ENCODE measurements around the gene SORL1. TPM values are rescaled to one million over a fixed set of nuclear protein-coding genes. Genes with fewer than 3 reads are reported as not detected.

SORL1 gene
- total RNA-seq, 1 donor from 2014 or later: 4.3 TPM

- no peak for DNase-seq (ENCODE audit: low read depth)
Measured at GRCh38 chr11:121453589-121454299, 1.6 kb downstream of the SORL1 start.

- no peak for DNase-seq (ENCODE audit: low read depth)
Measured at GRCh38 chr11:121455115-121455514, 3.0 kb downstream of the SORL1 start.

GRCh38 chr11:121456151-121456550 lies 4.0 kb downstream of the SORL1 start:
- DNase-seq (ENCODE audit: low read depth): no peak

- DNase-seq (ENCODE audit: low read depth): no peak
Measured at GRCh38 chr11:121456816-121457431, 4.8 kb downstream of the SORL1 start.

- DNase-seq (ENCODE audit: low read depth): no peak
Measured at GRCh38 chr11:121458551-121458950, 6.4 kb downstream of the SORL1 start.

GRCh38 chr11:121459413-121460017 lies 7.4 kb downstream of the SORL1 start:
- DNase-seq (ENCODE audit: low read depth): no peak

- no peak for DNase-seq (ENCODE audit: low read depth)
Measured at GRCh38 chr11:121460941-121461514, 8.9 kb downstream of the SORL1 start.

- no peak for DNase-seq (ENCODE audit: low read depth)
Measured at GRCh38 chr11:121461843-121462242, 9.7 kb downstream of the SORL1 start.

- no peak for DNase-seq (ENCODE audit: low read depth)
Measured at GRCh38 chr11:121463689-121464335, 11.7 kb downstream of the SORL1 start.

GRCh38 chr11:121464352-121464946 lies 12.3 kb downstream of the SORL1 start:
- peak; percentile 86 for DNase-seq (ENCODE audit: low read depth)

GRCh38 chr11:121465709-121466062 lies 13.6 kb downstream of the SORL1 start:
- DNase-seq (ENCODE audit: low read depth): no peak

- DNase-seq (ENCODE audit: low read depth): peak; percentile 97
Measured at GRCh38 chr11:121466063-121466794, 14.1 kb downstream of the SORL1 start.

- no peak for DNase-seq (ENCODE audit: low read depth)
Measured at GRCh38 chr11:121467471-121467870, 15.4 kb downstream of the SORL1 start.

- no peak for DNase-seq (ENCODE audit: low read depth)
Measured at GRCh38 chr11:121467965-121468364, 15.9 kb downstream of the SORL1 start.

- no peak for DNase-seq (ENCODE audit: low read depth)
Measured at GRCh38 chr11:121469910-121470309, 17.8 kb downstream of the SORL1 start.

GRCh38 chr11:121471167-121471566 lies 19.1 kb downstream of the SORL1 start:
- no peak for DNase-seq (ENCODE audit: low read depth)

GRCh38 chr11:121472312-121472711 lies 20.2 kb downstream of the SORL1 start:
- no peak for DNase-seq (ENCODE audit: low read depth)

GRCh38 chr11:121473064-121473777 lies 21.1 kb downstream of the SORL1 start:
- peak; percentile 78 for DNase-seq (ENCODE audit: low read depth)

- no peak for DNase-seq (ENCODE audit: low read depth)
Measured at GRCh38 chr11:121474680-121475079, 22.6 kb downstream of the SORL1 start.

- DNase-seq (ENCODE audit: low read depth): peak; percentile 31
Measured at GRCh38 chr11:121476379-121477032, 24.4 kb downstream of the SORL1 start.

Data from renal cortical epithelial cell (primary cell).